GM12801 (cell line): ENCODE data around the gene KDM3B.

Experiments
- TF ChIP-seq, protein P1 (sequence below): IDR thresholded peaks from one replicate; pipeline ENCODE4 v1.5.1; 2011; ENCODE audit warnings: control low read depth; ENCODE audit not compliant: insufficient read length; ENCODE audit errors: extremely low read depth

The KDM3B gene

DNA sequence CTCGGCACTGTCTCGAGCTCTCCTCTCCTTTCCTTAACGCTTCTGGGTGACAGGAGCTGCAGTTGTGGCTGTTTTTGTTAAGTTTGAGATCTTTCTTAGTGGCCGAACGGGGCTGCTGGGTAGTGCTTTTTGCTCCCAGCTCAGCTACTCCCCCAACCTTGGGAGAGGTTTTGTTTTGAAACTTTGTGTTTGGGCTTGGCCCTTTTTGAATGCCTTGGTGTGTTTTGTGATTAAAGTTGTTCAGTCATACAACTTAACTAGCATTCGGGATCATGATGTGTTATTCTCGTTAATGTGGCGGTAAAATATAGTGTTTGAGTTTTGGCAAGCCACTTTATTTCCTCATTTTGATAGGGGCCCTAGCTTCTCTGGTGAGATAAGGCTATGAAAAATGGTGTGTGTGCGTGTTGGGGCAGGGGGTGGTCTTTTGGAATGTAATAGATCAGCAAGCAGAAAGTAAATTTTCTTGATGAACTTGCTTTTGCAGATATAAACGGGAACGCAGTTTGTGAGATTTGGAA is 1.1 kb downstream of the KDM3B start:
- TF ChIP-seq, protein P1, sequence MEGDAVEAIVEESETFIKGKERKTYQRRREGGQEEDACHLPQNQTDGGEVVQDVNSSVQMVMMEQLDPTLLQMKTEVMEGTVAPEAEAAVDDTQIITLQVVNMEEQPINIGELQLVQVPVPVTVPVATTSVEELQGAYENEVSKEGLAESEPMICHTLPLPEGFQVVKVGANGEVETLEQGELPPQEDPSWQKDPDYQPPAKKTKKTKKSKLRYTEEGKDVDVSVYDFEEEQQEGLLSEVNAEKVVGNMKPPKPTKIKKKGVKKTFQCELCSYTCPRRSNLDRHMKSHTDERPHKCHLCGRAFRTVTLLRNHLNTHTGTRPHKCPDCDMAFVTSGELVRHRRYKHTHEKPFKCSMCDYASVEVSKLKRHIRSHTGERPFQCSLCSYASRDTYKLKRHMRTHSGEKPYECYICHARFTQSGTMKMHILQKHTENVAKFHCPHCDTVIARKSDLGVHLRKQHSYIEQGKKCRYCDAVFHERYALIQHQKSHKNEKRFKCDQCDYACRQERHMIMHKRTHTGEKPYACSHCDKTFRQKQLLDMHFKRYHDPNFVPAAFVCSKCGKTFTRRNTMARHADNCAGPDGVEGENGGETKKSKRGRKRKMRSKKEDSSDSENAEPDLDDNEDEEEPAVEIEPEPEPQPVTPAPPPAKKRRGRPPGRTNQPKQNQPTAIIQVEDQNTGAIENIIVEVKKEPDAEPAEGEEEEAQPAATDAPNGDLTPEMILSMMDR = no peak

DNA sequence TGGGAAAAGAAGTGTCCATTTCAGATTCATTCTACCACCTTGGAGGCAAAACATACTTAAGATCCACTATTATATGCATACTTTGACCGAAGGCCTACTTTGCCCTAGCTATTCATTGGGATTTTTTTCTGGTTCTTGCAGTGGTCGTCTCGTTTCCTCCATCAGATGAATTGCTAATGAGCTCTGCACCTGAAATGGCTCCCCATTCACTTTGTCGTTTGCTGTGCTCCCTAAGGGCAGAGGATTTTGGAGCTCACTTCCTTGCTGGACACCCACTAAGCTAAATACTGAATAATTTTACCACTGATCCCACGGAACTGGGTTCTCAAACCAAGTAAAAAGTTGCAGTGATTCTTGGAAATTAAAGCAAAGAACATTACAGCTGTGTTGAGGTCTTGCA is 1.9 kb downstream of the KDM3B start:
- TF ChIP-seq, protein P1 = no peak

DNA sequence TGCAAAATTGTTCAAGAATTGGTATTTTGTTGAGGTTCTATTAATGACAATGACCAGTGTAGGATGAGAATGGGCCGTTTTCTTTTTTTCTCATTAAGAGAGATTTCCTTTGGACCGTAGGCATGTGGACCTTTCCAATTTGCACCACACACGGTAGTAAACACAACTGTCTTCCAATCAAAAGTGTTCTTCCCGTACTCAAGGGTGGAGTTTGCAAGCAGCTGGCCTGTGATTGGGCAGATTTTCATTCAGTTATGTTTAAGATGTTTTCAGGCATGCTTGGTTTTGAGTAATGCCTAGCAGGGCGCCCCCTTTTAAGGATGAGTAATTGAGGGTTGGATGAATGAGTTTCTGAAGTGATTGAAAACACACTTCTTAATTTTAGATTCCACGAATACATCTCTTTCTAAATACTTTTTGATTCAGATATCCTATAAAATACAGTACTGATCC is 2.5 kb downstream of the KDM3B start:
- TF ChIP-seq, protein P1 = no peak

DNA sequence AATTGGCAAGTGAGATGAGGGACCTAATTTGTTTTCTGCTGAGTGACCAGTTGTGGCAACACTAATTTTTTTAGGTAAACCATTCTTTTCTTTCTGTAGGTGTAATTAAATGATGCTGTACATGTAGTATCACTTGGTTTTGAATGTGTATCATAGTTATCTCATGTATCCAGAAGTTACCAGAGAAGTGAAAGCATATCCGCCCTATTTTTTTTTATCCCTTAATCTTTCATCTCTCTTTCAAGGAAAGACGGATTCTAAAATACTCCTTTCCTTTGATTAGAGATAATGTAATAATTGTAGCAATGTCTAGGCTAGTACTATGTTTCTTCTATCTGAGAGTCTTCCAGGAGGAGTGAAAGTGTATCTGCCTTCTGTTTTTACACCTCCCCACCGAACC is 7.1 kb downstream of the KDM3B start:
- TF ChIP-seq, protein P1 = no peak

DNA sequence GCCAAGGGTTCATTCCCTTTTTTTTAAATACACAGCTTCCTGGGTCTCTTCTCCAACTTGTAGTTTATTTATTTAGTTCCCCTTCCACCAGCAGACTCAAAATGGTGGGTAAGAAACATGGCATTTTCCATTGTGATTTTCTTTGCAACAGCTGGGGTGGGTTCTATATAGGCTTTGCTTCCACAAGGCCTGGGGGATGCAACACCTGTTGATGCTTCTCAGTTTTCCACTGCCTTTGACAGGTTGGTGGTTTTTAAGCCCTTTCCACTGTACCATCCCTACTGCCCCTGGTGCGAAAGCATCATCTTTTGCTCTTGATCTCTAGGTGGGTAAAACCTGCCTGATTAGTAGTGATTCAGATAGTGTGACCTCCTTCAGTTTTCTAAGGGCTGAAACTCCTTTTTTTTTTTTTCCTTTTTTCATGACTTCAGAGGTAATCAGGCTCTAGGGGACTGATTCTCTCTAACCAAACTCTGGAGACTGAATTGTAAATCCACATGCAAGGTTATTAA is 8.5 kb downstream of the KDM3B start:
- TF ChIP-seq, protein P1 = no peak

DNA sequence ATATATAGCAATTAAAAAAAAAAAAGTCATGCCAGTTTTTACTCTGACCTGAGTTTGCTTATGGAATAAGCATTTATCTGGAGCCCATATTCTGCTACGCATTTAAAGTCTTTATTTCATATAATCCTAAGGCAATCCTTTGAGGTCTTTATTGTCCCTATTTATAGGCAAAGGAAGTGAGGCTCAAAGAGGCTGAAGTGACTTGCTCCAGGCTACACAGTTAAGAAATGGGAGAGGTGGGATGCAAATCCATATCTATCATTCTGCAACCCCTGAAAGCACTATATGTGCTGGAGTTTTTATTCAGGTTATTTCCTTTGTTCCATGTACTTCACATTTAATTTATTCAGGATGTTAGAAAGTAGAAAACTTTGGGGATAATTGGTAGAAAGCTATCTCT is 12.1 kb downstream of the KDM3B start:
- TF ChIP-seq, protein P1 = no peak

DNA sequence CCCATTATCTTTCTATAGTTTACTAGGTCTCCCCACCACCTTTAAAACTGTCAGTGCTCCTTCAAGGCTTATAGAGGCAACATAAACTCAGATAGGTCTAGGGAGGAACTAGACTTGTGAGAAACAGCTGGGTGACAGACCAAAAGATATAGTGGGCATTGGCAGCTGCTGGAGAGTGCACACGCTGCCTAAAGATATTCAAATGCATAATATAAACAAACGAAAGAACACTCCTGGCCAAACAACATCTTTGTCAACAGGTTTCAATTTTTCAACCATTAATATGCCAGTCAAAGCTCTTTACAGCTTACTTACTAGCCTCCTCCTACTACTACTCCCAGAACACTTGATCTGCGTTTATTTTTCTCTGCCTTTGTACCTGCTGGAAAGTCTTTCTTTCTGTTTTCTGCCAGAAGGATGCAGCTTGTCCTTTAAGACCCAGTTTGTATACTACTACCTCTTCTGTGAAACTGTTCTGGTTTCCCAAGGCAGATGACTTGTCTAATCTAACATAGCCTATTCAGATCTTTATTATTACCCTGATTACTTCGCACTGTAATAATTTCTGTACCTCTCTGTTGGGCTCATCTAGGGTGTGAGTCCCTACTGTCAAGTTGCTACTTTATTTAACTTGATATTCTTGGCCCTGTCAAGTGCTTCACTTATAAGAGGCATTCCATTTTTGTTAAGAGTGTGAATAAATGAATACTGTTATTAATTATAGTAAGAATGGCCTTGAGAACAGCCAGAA is 14.3 kb downstream of the KDM3B start:
- TF ChIP-seq, protein P1 = no peak
